Suprapubic skin (tissue), 4 donors: Measurements from ENCODE around the gene PANX1.

ENCODE experiments used
- POLR2A ChIP-seq, 2 donors: fragments of 450-650 bp; IDR thresholded peaks; one replicate each; pipeline ENCODE4 v1.6.1; 2017; ENCODE audit warnings: antibody characterized with exemption in 2 of 2, mild to moderate bottlenecking in 2 of 2, moderate library complexity in 2 of 2
- POLR2AphosphoS5 ChIP-seq, 3 donors: sonication (generic); formaldehyde crosslinking; IDR thresholded peaks; one replicate each; pipeline ENCODE4 v1.6.1; 2017; ENCODE audit warnings: antibody characterized with exemption in 3 of 3
- TF ChIP-seq, protein P1 (sequence below), 2 donors: fragments of 200-600 bp in 1 of 2; fragments of 450-650 bp in 1 of 2; sonication (generic) in 1 of 2; IDR thresholded peaks; one replicate each; pipeline ENCODE4 v1.5.1; 2016 to 2019; ENCODE audit warnings: antibody characterized with exemption in 2 of 2, mild to moderate bottlenecking in 1 of 2, moderate library complexity in 1 of 2

DNA sequence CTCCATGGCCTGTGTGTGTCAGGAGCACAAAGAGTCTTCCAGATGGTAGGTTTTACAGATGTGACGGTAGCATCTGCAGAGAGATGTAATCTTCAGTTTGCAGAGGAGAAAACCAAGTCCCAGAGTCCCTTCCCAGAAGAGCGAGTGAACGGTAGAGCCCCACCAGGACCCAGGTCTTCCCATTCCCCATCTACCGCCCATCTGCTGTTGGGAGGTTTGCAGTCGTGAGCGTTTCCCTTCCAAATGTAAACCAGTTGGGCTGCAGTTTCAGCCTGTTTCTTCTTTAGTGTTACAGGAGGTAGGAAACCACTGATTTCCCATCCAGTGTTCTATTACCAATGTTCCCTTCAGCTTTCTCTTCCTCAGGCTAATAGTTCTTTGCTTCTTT, 24.0 kb downstream of the PANX1 start:
- TF ChIP-seq, protein P1, sequence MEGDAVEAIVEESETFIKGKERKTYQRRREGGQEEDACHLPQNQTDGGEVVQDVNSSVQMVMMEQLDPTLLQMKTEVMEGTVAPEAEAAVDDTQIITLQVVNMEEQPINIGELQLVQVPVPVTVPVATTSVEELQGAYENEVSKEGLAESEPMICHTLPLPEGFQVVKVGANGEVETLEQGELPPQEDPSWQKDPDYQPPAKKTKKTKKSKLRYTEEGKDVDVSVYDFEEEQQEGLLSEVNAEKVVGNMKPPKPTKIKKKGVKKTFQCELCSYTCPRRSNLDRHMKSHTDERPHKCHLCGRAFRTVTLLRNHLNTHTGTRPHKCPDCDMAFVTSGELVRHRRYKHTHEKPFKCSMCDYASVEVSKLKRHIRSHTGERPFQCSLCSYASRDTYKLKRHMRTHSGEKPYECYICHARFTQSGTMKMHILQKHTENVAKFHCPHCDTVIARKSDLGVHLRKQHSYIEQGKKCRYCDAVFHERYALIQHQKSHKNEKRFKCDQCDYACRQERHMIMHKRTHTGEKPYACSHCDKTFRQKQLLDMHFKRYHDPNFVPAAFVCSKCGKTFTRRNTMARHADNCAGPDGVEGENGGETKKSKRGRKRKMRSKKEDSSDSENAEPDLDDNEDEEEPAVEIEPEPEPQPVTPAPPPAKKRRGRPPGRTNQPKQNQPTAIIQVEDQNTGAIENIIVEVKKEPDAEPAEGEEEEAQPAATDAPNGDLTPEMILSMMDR (IDR thresholded peaks at IDR 0.05) = no peak
- TF ChIP-seq POLR2AphosphoS5 (IDR thresholded peaks at IDR 0.05) = no peak
- TF ChIP-seq POLR2A (IDR thresholded peaks at IDR 0.05) = no peak
